ENCODE data around the gene MAGI2.

The MAGI2 gene

GRCh38 chr7:79241288-79242060 lies 212.0 kb downstream of the MAGI2 start:
- no peak for FAIRE-seq

GRCh38 chr7:79240413-79240812 lies 213.1 kb downstream of the MAGI2 start:
- no peak for FAIRE-seq

- no peak for FAIRE-seq
These were observed 217.0 kb downstream of the MAGI2 start for GRCh38 chr7:79236352-79237028.

GRCh38 chr7:79227044-79227443 lies 226.4 kb downstream of the MAGI2 start:
- FAIRE-seq = no peak

DNA sequence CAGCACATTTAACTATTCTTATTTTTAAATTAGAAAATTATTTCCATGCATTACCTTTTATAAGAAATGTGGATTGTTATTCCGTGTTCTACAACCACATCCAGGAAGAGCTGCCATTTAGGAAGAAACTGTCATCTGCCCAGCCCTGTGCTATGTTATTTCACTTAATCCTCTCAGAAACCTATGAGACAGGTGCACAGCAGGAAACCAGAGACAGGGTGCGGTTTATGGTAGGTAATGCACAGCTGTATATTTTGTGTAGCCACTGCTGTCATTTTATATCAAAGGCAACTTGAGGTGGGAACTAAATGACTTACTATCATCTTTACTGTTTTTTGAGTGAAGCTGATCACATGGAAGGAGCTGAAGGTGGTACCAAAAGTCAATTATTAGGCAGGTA lies 232.3 kb downstream of the MAGI2 start:
- no peak for FAIRE-seq

DNA sequence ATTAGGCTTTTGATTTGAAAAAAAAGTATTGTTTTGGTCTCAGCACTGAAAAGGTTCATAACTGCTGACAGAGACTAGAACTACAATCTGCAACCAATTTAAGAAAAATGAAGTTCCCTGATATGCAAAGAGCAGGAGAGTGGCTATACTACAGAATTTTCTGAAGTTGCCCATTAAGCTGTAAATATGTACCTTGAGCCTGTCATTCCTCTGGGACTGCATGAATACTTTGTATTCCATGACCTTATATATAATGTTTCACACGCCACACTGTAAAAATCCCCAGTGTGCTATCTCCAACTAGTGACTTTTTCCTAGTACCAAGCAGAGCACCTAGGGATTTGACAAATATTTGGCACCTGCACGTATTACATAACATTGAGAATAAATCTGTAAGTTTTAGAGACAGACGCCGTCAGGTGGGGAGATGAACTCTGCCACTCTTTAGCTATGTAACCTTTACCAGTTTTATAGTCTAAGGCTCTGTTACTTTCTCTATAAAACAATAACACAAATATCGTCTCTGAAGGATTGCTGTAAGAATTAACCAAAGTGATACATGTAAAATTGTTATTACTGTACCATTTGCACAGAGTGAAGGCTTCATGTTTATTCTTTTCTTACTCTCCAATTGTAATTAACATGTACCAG lies 235.4 kb downstream of the MAGI2 start:
- FAIRE-seq = no peak

DNA sequence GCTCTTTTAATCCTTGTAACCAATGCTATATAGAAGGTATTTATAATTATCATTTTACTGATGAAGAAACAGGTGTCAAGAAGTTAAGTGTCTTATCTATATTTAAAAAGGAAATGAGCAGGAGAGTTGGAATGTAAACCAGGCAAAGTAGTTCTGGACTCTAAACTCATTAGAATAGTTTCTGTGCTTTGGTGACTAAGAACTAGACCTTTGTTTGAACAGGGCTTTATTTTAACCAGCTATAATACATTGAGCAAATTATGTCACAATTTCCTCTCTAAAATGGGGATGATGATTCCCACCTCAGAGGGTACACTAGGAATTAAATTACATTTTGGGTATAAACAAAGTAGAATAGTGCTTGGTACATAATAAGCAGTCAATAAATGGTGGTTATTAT lies 236.0 kb downstream of the MAGI2 start:
- FAIRE-seq = no peak

DNA sequence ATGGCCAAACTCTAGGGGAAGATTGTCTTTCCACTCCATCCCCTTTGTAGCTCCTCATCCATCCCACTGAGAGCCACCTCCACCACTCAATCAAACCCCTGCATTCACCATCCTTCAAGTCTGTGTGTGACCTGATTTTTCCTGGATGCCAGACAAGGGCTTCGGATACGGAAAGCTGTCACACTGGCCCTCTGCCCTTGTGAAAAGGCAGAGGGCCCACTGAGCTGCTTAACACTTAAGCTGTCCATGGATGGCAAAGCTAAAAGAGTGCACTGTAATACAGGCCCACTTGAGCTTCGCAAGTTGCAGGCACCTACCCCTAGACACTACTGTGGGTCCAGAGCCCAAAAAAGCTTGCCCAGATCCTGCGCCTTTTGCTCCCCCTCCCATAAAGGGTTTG lies 237.2 kb downstream of the MAGI2 start:
- FAIRE-seq = no peak

- FAIRE-seq = no peak
These were observed 241.1 kb downstream of the MAGI2 start for GRCh38 chr7:79212334-79212733.

- no peak for FAIRE-seq
These were observed 241.7 kb downstream of the MAGI2 start for GRCh38 chr7:79211724-79212123.

- no peak for FAIRE-seq
These were observed 253.5 kb downstream of the MAGI2 start for GRCh38 chr7:79199961-79200360.

- no peak for FAIRE-seq
These were observed 254.2 kb downstream of the MAGI2 start for GRCh38 chr7:79199266-79199665.

GRCh38 chr7:79185605-79186004 lies 267.9 kb downstream of the MAGI2 start:
- FAIRE-seq = no peak

DNA sequence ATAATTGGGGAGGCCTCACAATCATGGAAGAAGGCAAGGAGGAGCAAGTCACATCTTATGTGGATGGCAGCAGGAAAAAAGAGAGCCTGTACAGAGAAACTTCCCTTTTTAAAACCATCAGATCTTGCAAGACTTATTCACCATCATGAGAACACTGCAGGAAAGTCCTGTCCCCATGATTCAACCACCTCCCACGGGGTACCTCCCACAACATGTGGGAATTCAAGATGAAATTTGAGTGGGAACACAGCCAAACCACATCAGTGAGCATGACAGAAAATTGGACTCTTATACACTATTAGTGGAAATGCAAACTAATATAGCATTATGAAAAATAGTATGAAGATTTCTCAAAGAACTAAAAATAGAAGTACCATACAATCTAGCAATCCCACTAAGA lies 271.2 kb downstream of the MAGI2 start:
- FAIRE-seq = no peak

DNA sequence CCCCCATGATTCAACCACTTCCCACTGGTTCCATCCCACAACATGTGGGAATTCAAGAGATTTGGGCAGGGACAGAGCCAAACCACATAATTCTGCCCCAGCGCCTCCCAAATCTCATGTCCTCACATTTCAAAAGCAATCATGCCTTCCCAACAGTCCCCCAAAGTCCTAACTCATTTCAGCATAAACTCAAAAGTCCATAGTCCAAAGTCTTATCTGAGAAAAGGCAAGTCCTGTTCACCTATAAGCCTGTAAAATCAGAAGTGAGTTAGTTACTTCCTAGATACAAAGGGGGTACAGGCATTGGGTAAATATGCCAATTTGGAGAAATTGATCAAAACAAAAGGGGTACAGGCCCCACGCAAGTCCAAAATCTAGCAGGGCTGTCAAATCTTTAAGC lies 272.9 kb downstream of the MAGI2 start:
- no peak for FAIRE-seq

- peak; percentile 28 for FAIRE-seq
These were observed 276.5 kb downstream of the MAGI2 start for GRCh38 chr7:79176859-79177477.

GRCh38 chr7:79175374-79175773 lies 278.1 kb downstream of the MAGI2 start:
- no peak for FAIRE-seq

GRCh38 chr7:79165225-79165624 lies 288.2 kb downstream of the MAGI2 start:
- no peak for FAIRE-seq

DNA sequence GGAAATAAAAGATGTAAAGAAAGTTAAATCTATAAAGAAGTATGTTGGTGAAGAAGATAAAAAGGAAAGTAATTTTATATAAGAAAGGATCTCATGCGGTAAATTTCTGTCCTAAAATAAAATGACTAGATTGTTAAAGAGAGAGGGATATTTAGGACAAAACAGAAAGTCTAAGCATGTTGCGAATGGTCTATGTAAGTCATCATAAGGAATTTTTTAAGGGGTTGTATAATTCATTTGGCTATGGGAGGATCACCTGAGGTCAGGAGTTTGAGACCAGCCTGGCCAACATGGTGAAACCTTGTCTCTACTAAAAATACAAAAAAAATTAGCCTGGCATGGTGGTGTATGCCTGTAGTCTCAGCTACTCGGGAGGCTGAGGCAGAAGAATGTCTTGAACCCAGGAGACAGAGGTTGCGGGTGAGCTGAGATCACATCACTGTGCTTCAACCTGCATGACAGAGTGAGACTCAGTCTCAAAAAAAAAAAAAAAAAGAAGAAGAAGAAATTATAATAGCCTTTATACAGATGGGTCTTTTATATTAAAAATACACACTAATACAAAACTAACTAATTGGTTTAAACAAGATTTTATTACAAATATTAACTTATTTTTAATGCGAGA lies 294.3 kb downstream of the MAGI2 start:
- no peak for FAIRE-seq

DNA sequence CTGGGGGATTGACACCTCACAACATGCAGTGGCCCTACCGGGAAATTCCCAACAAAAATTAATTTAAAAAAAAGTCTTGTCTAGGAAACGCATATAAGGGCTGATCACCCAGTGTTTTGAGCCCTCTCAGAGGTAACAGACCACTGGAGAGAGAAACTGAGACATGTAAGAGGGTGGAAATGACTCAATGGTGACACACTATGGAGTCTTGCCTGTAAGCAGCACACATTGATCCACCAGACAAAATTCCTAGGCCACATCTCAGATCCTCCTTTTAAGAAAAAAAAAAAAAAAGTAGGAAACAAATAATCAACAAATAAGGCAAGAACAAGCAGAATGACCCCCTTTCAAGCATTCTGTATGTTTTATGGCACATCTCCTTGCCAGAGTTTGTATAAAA lies 296.2 kb downstream of the MAGI2 start:
- FAIRE-seq = no peak

GRCh38 chr7:79149831-79150230 lies 303.6 kb downstream of the MAGI2 start:
- FAIRE-seq = no peak

DNA sequence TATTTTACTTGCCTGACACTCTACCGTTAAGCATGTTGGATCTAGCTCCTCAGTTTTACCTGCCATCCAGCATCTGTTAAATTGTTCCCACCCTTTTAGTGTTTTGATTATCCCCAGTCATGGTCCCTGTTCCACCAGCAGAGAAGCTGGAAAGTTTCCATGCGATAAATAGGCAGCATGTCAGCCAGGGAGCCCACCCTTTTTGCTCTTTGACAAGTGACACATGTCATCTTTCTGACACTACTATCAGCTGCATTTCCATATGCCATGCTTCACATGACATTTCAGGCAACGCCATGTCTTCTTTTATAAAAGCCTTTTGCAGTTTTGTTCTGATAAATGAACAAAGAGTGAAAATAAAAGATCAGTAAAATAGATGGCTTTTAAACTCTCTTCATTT lies 310.8 kb downstream of the MAGI2 start:
- FAIRE-seq = no peak

- no peak for FAIRE-seq
These were observed 312.2 kb downstream of the MAGI2 start for GRCh38 chr7:79141252-79141651.

Measured in colon (tissue), 2 donors.